ENCODE data around the gene CPB2. TPM values are rescaled to one million over a fixed set of nuclear protein-coding genes. Genes with fewer than 3 reads are reported as not detected.

CPB2 gene
- total and polyA plus RNA-seq, 10 donors, result not detected

- no peaks in the 10 kb centered on the region for H3K27me3 ChIP-seq (replicated peaks in 1 of 7)
- peaks cover 0 to 16% (median 9%) of the 10 kb centered on the region in 6 donors for H3K4me1 ChIP-seq
- no peaks in the 10 kb centered on the region for H3K36me3 ChIP-seq
- no peak overlapping the region for H3K4me3 ChIP-seq
- H3K9me3 ChIP-seq, result no peaks in the 10 kb centered on the region
- 36 to 57% (median 50%) methylated on average over 8 of the region's 8 CpGs for WGBS, 5 donors
- DNase-seq, result no peak
- H3K27ac ChIP-seq, result peak overlapping the region in 3 of 8 donors; percentile 4 to 20 (median 13)
- intact Hi-C loops (cut with DNase I; ENCODE audit: low total_unique reads), result no loop called here
- TF ChIP-seq, protein P1, sequence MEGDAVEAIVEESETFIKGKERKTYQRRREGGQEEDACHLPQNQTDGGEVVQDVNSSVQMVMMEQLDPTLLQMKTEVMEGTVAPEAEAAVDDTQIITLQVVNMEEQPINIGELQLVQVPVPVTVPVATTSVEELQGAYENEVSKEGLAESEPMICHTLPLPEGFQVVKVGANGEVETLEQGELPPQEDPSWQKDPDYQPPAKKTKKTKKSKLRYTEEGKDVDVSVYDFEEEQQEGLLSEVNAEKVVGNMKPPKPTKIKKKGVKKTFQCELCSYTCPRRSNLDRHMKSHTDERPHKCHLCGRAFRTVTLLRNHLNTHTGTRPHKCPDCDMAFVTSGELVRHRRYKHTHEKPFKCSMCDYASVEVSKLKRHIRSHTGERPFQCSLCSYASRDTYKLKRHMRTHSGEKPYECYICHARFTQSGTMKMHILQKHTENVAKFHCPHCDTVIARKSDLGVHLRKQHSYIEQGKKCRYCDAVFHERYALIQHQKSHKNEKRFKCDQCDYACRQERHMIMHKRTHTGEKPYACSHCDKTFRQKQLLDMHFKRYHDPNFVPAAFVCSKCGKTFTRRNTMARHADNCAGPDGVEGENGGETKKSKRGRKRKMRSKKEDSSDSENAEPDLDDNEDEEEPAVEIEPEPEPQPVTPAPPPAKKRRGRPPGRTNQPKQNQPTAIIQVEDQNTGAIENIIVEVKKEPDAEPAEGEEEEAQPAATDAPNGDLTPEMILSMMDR (IDR thresholded peaks at IDR 0.05 in 8 of 11, conservative IDR thresholded peaks at IDR 0.05 in 3 of 11), result no peak
- TF ChIP-seq POLR2A (IDR thresholded peaks at IDR 0.05) (no peak), POLR2AphosphoS5 (IDR thresholded peaks at IDR 0.05) (no peak)
Measured at GRCh38 chr13:46101484-46102254, 3.2 kb downstream of the CPB2 start.

DNA sequence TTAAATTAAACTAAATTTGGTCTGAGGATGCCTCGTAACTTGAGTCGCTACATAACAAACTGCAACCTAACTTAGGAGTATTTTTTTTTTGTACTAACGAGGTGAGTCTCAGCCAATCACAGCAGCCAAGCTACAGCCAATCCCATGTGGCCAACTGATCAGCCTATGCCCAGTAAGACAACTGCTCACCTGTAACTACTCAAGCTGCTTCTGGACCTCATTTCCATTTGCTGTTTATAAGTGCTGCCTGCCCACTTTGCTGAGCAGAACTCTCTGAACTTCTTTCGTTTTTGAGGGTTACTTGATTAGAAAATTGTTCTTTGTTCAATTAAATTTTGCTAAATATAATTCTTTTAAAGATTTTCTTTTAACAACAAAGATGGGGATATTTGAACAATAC is 3.8 kb downstream of the CPB2 start:
- no peak for DNase-seq
- peak overlapping the region in 1 of 8 donors; percentile 4 for H3K27ac ChIP-seq
- intact Hi-C loops (cut with DNase I; ENCODE audit: low total_unique reads), result no loop called here
- no peak overlapping the region for H3K4me3 ChIP-seq
- H3K36me3 ChIP-seq, result no peaks in the 10 kb centered on the region
- H3K4me1 ChIP-seq, result peaks cover 0 to 14% (median 9%) of the 10 kb centered on the region in 6 donors
- TF ChIP-seq POLR2AphosphoS5 (IDR thresholded peaks at IDR 0.05), result no peak
- TF ChIP-seq, protein P1 (IDR thresholded peaks at IDR 0.05 in 8 of 11, conservative IDR thresholded peaks at IDR 0.05 in 3 of 11), result no peak
- TF ChIP-seq POLR2A (IDR thresholded peaks at IDR 0.05), result no peak
- H3K27me3 ChIP-seq (replicated peaks in 1 of 7), result no peaks in the 10 kb centered on the region
- 82 to 91% (median 84%) methylated on average over 4 of the region's 4 CpGs for whole genome bisulfite sequencing, 5 donors
- H3K9me3 ChIP-seq, result no peaks in the 10 kb centered on the region

- H3K4me3 ChIP-seq, result no peak overlapping the region
- 57 to 80% (median 68%) methylated on average over 1 of the region's 1 CpG for WGBS, 5 donors
- DNase-seq, result no peak
- H3K27ac ChIP-seq, result no peak overlapping the region
- intact Hi-C loops (cut with DNase I; ENCODE audit: low total_unique reads), result no loop called here
- H3K9me3 ChIP-seq, result no peaks in the 10 kb centered on the region
- TF ChIP-seq POLR2AphosphoS5 (IDR thresholded peaks at IDR 0.05) (no peak), POLR2A (IDR thresholded peaks at IDR 0.05) (no peak)
- TF ChIP-seq, protein P1 (IDR thresholded peaks at IDR 0.05 in 8 of 11, conservative IDR thresholded peaks at IDR 0.05 in 3 of 11), result no peak
- peaks cover 0 to 14% (median 9%) of the 10 kb centered on the region in 6 donors for H3K4me1 ChIP-seq
- H3K27me3 ChIP-seq (replicated peaks in 1 of 7), result no peaks in the 10 kb centered on the region
- H3K36me3 ChIP-seq, result no peaks in the 10 kb centered on the region
Measured at GRCh38 chr13:46100191-46100815, 4.5 kb downstream of the CPB2 start.

DNA sequence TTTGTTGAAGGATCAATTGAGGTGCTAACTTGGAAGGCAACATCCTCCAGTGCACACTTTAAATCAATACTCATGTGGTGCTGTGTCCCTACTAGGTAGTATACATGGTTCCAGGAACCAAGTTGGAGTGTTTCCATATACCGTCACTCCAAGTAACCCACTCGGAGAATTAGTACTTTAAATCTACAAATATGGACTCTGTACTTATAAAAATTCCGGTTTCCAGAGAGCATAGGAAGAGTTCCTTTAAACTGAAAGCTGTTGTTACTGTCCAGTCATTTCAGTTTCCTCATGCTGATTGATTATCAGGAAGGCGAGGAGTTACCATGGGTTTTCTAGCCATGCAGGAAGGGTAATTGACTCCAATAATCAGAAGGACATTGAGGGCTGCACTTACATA is 7.2 kb downstream of the CPB2 start:
- Histone ChIP-seq H3K4me3 (no peak overlapping the region), H3K4me1 (peaks cover 0 to 14% (median 9%) of the 10 kb centered on the region in 6 donors), H3K27ac (no peak overlapping the region), H3K9me3 (no peaks in the 10 kb centered on the region), H3K36me3 (no peaks in the 10 kb centered on the region), H3K27me3 (replicated peaks in 1 of 7) (no peaks in the 10 kb centered on the region)
- DNase-seq, result no peak
- intact Hi-C loops (cut with DNase I; ENCODE audit: low total_unique reads), result no loop called here
- WGBS, 5 donors, result 89 to 96% (median 91%) methylated on average over 4 of the region's 4 CpGs
- TF ChIP-seq POLR2AphosphoS5 (IDR thresholded peaks at IDR 0.05), result no peak
- TF ChIP-seq POLR2A (IDR thresholded peaks at IDR 0.05), result no peak
- TF ChIP-seq, protein P1 (IDR thresholded peaks at IDR 0.05 in 8 of 11, conservative IDR thresholded peaks at IDR 0.05 in 3 of 11), result no peak
